Measurements from ENCODE around the gene VTN.

The VTN gene

DNA sequence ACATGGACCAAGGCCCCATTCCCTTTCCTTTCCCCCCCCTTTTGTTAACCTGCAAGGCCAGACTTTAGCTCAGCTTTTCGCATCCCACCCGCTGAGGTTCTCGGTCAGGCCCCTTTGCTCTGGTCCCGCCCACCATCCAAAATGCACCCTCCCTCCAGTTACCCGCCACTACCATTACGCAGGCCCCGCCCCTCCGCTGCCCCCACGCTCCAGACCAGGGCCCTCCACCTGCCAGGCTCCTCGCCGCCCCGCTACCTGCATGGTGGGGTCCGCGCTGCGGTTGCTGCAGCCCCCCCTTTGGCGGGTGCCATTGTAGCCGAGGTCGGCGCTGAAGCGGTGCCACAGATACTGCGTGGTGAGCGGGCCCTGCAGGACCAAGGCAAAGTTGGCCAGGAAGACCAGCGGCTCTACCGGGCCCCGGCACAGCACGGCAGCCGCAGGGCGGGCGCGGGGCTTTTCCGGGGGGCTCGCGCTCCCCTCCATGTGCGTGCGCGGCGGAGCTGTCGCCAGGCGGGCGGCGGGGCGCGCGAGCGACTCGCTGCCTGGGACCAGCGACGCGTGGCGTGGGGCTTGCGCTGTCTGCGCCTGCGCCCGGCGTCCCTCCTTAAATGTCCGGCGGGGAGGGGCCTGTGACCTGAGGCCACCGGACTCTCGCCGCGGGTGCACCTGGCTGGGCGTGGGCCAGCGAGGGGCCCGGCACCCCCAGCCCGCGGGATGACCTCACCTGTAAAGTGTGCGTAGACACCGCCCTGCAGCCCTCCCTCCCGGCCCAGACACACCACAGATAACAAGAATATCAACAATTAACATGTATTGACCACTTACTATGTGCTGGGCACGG is 35.7 kb upstream of the VTN start, which contains the start of gene SLC46A1:
TSS of gene SLC46A1 (minus strand) at position 581 of the 841 bp plus-strand sequence. CDS start at position 483, 98 bp downstream.
- Histone ChIP-seq H3K4me3 (ENCODE audit: low read length) (peak within 1 kb of the TSS; percentile 98), H3K9ac (ENCODE audit: low read length) (peak within 1 kb of the TSS; percentile 89), H4K20me1 (ENCODE audit: insufficient read depth, low read length) (no peaks in the 10 kb centered on the region), H3K4me1 (ENCODE audit: low read length) (peaks cover 16% of the 10 kb centered on the region), H3K36me3 (replicated peaks; ENCODE audit: low read depth, low read length) (no peaks in the 10 kb centered on the region), H3K27ac (ENCODE audit: low read length) (peak within 1 kb of the TSS; percentile 46), H3K79me2 (ENCODE audit: low read length) (no peaks in the 10 kb centered on the region), H2AFZ (ENCODE audit: low read depth, low read length) (peak within 1 kb of the TSS; percentile 97), H3K27me3 (ENCODE audit: low read depth, low read length) (no peaks in the 10 kb centered on the region), H3K9me3 (ENCODE audit: insufficient read depth, low read length) (no peaks in the 10 kb centered on the region), H3K4me2 (ENCODE audit: low read length) (peak within 1 kb of the TSS; percentile 61)
- TF ChIP-seq, protein P1, sequence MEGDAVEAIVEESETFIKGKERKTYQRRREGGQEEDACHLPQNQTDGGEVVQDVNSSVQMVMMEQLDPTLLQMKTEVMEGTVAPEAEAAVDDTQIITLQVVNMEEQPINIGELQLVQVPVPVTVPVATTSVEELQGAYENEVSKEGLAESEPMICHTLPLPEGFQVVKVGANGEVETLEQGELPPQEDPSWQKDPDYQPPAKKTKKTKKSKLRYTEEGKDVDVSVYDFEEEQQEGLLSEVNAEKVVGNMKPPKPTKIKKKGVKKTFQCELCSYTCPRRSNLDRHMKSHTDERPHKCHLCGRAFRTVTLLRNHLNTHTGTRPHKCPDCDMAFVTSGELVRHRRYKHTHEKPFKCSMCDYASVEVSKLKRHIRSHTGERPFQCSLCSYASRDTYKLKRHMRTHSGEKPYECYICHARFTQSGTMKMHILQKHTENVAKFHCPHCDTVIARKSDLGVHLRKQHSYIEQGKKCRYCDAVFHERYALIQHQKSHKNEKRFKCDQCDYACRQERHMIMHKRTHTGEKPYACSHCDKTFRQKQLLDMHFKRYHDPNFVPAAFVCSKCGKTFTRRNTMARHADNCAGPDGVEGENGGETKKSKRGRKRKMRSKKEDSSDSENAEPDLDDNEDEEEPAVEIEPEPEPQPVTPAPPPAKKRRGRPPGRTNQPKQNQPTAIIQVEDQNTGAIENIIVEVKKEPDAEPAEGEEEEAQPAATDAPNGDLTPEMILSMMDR (IDR thresholded peaks at IDR 0.05; ENCODE audit: low read depth, low read length): no peak

DNA sequence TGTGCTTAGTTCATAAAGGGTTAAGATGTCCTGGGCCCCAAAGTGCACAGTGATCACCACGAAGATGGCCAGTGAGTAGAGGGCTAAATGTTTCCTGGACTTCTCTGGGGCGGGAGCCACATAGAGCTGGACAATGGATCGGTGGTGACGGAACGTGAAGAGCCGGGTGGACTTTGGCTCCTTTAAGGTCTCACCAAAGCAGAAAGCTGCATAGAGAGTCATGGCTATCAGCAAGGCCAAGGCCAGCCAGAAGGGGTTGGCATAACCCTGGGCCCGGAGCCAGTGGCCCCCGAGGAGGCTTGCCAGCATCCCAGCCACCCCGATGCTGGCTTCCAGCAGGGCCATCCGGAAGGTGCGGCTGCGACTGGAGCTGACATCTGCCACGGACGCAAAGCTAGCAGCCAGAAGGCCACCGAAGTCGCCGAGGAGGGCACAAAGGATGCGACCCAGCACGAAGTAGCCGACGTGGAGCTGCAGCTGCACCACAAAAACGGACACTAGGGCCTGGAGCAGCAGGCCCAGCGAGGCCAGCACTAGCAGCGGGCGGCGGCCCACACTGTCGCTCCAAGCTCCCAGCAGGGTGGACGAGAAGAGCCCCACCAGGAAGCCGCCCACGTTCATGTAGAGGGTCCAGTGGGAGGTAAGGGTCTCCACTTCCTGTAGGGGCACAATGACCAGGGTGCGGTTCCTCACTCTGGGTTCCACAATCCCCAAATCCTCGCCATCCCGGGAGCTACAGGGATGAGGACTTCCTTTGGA is 34.9 kb upstream of the VTN start:
- no peaks in the 10 kb centered on the region for H3K27me3 ChIP-seq (ENCODE audit: low read depth, low read length)

GRCh38 chr17:28404461-28404811 is 34.3 kb upstream of the VTN start:
- Histone ChIP-seq H3K27ac (ENCODE audit: low read length) (no peak overlapping the region), H3K4me1 (ENCODE audit: low read length) (peaks cover 16% of the 10 kb centered on the region), H3K9ac (ENCODE audit: low read length) (no peak overlapping the region), H3K79me2 (ENCODE audit: low read length) (no peaks in the 10 kb centered on the region), H2AFZ (ENCODE audit: low read depth, low read length) (no peak overlapping the region), H3K36me3 (replicated peaks; ENCODE audit: low read depth, low read length) (no peaks in the 10 kb centered on the region), H3K9me3 (ENCODE audit: insufficient read depth, low read length) (no peaks in the 10 kb centered on the region), H3K4me2 (ENCODE audit: low read length) (no peak overlapping the region), H4K20me1 (ENCODE audit: insufficient read depth, low read length) (no peaks in the 10 kb centered on the region), H3K27me3 (ENCODE audit: low read depth, low read length) (no peaks in the 10 kb centered on the region), H3K4me3 (ENCODE audit: low read length) (no peak overlapping the region)
- no peak for TF ChIP-seq EZH2phosphoT487 (IDR thresholded peaks at IDR 0.05; ENCODE audit: low read depth)
- TF ChIP-seq, protein P1 (IDR thresholded peaks at IDR 0.05; ENCODE audit: low read depth, low read length): no peak

More for the DNA sequence above, 34.9 kb upstream of the VTN start:
- no peaks in the 10 kb centered on the region for H3K79me2 ChIP-seq (ENCODE audit: low read length)
- H3K9me3 ChIP-seq (ENCODE audit: insufficient read depth, low read length): no peaks in the 10 kb centered on the region
- H2AFZ ChIP-seq (ENCODE audit: low read depth, low read length): no peak overlapping the region
- H3K36me3 ChIP-seq (replicated peaks; ENCODE audit: low read depth, low read length): no peaks in the 10 kb centered on the region
- TF ChIP-seq EZH2phosphoT487 (IDR thresholded peaks at IDR 0.05; ENCODE audit: low read depth): no peak
- TF ChIP-seq, protein P1 (IDR thresholded peaks at IDR 0.05; ENCODE audit: low read depth, low read length): no peak
- H3K9ac ChIP-seq (ENCODE audit: low read length): peak overlapping the region; percentile 89
- peak overlapping the region; percentile 98 for H3K4me3 ChIP-seq (ENCODE audit: low read length)
- peak overlapping the region; percentile 61 for H3K4me2 ChIP-seq (ENCODE audit: low read length)
- no peak overlapping the region for H3K27ac ChIP-seq (ENCODE audit: low read length)
- H3K4me1 ChIP-seq (ENCODE audit: low read length): peaks cover 16% of the 10 kb centered on the region
- H4K20me1 ChIP-seq (ENCODE audit: insufficient read depth, low read length): no peaks in the 10 kb centered on the region

DNA sequence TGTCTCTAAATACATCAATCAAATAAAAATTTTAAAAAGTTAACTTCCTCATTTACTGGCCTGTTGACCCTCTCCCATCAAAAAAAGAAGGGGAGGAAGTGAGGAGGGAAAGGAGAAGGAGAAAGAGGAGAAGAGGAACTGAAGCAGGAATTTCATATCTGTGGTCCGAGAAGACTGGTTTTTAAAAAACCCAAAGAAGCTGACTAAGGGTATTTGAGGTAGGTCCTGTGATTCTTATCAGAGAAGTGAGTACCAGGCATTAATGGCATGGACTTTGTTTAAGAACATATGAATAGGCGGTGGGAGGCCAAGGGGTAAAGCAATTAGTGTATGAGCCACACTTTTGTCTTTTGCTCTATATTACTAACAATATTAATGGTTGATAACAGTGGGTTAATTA is 33.9 kb upstream of the VTN start:
- TF ChIP-seq EZH2phosphoT487 (IDR thresholded peaks at IDR 0.05; ENCODE audit: low read depth): no peak
- TF ChIP-seq, protein P1 (IDR thresholded peaks at IDR 0.05; ENCODE audit: low read depth, low read length): no peak
- Histone ChIP-seq H3K79me2 (ENCODE audit: low read length) (no peaks in the 10 kb centered on the region), H3K9me3 (ENCODE audit: insufficient read depth, low read length) (no peaks in the 10 kb centered on the region), H3K27me3 (ENCODE audit: low read depth, low read length) (no peaks in the 10 kb centered on the region), H2AFZ (ENCODE audit: low read depth, low read length) (no peak overlapping the region), H4K20me1 (ENCODE audit: insufficient read depth, low read length) (no peaks in the 10 kb centered on the region), H3K27ac (ENCODE audit: low read length) (no peak overlapping the region), H3K9ac (ENCODE audit: low read length) (no peak overlapping the region), H3K4me1 (ENCODE audit: low read length) (peaks cover 16% of the 10 kb centered on the region), H3K36me3 (replicated peaks; ENCODE audit: low read depth, low read length) (no peaks in the 10 kb centered on the region), H3K4me2 (ENCODE audit: low read length) (no peak overlapping the region), H3K4me3 (ENCODE audit: low read length) (no peak overlapping the region)
